GM23338 (cell line): ENCODE measurements around the gene TYW1. TPM values are rescaled to one million over a fixed set of nuclear protein-coding genes. Genes with fewer than 3 reads are reported as not detected.
"Not testable (repeated sequence)": the region's sequence is repeated elsewhere in the genome, so short reads cannot be mapped to it uniquely, and the experiment has no call there.

Experiments used
- ATAC-seq: fragments of 200-7000 bp; cut with Tn5 transposase; 3 replicates; pipeline ENCODE4 v1.9.1; 2020
- DNase-seq: peaks from one replicate; pipeline ENCODE4 v3.0.0-alpha.2; 2015; ENCODE audit warnings: low spot score
- H2AFZ ChIP-seq: fragments of 200-600 bp; sonication (generic); 2 replicates; pipeline ENCODE4 v1.8.0; 2016; ENCODE audit warnings: antibody characterized with exemption, mild to moderate bottlenecking, moderate library complexity
- H3F3A ChIP-seq: fragments of 200-600 bp; sonication (generic); replicated peaks from 2 replicates; pipeline ENCODE4 v1.8.0; 2017; ENCODE audit warnings: antibody characterized with exemption, mixed run types, low read depth
- H3K27ac ChIP-seq: fragments of 200-600 bp; sonication (generic); 2 replicates; pipeline ENCODE4 v1.6.1; 2016; ENCODE audit warnings: low read depth
- H3K27me3 ChIP-seq: fragments of 200-600 bp; sonication (generic); 2 replicates; pipeline ENCODE4 v1.8.0; 2016; ENCODE audit warnings: mild to moderate bottlenecking, mixed run types, moderate library complexity; ENCODE audit not compliant: insufficient read depth
- H3K36me3 ChIP-seq: fragments of 200-600 bp; sonication (generic); 2 replicates; pipeline ENCODE4 v1.8.0; 2016; ENCODE audit warnings: mild to moderate bottlenecking; ENCODE audit not compliant: insufficient read depth
- H3K4me1 ChIP-seq: fragments of 200-600 bp; sonication (generic); 2 replicates; pipeline ENCODE4 v1.8.0; 2016; ENCODE audit warnings: mild to moderate bottlenecking, moderate library complexity; ENCODE audit not compliant: insufficient read depth
- H3K4me2 ChIP-seq: fragments of 200-600 bp; sonication (generic); 2 replicates; pipeline ENCODE4 v1.7.1; 2017; ENCODE audit warnings: mixed run types
- H3K4me3 ChIP-seq: fragments of 200-600 bp; sonication (generic); 2 replicates; pipeline ENCODE4 v1.6.1; 2016; ENCODE audit warnings: mixed run types
- H3K79me2 ChIP-seq: fragments of 200-600 bp; sonication (generic); replicated peaks from 2 replicates; pipeline ENCODE4 v1.8.0; 2017; ENCODE audit warnings: mild to moderate bottlenecking; ENCODE audit not compliant: insufficient read depth
- H3K9me2 ChIP-seq: fragments of 200-600 bp; sonication (generic); 2 replicates; pipeline ENCODE4 v1.8.0; 2017; ENCODE audit not compliant: insufficient read depth
- H4K20me1 ChIP-seq: fragments of 200-600 bp; sonication (generic); replicated peaks from 2 replicates; pipeline ENCODE4 v1.8.0; 2017; ENCODE audit warnings: mild to moderate bottlenecking; ENCODE audit not compliant: insufficient read depth
- H3K27ac Mint-ChIP-seq: 2 replicates; pipeline ENCODE4 v1.8.0; 2020; ENCODE audit warnings: inconsistent platforms, mild to moderate bottlenecking, moderate library complexity, mixed read lengths
- H3K27me3 Mint-ChIP-seq: 3 replicates; pipeline ENCODE4 v1.8.0; 2022; ENCODE audit warnings: low read depth, mild to moderate bottlenecking, moderate library complexity, mixed read lengths, inconsistent platforms; ENCODE audit not compliant: insufficient read depth, poor library complexity
- H3K36me3 Mint-ChIP-seq: 3 replicates; pipeline ENCODE4 v1.8.0; 2021; ENCODE audit warnings: low read depth, mild to moderate bottlenecking, inconsistent platforms, moderate library complexity, mixed read lengths
- H3K4me1 Mint-ChIP-seq: 3 replicates; pipeline ENCODE4 v1.8.0; 2020; ENCODE audit warnings: mild to moderate bottlenecking, inconsistent platforms, mixed read lengths
- H3K4me3 Mint-ChIP-seq: 3 replicates; pipeline ENCODE4 v1.8.0; 2021; ENCODE audit warnings: moderate library complexity, mild to moderate bottlenecking, inconsistent platforms, mixed read lengths
- H3K9me3 Mint-ChIP-seq: 3 replicates; pipeline ENCODE4 v1.8.0; 2020; ENCODE audit warnings: moderate library complexity, mild to moderate bottlenecking, inconsistent platforms, mixed read lengths
- CREB1 ChIP-seq: fragments of 250-450 bp; sonication (Bioruptor Pico); IDR thresholded peaks from 2 replicates; pipeline ENCODE4 v1.5.0; 2020; ENCODE audit warnings: low read depth, mild to moderate bottlenecking, moderate library complexity
- EZH2 ChIP-seq: fragments of 200-600 bp; sonication (generic); IDR thresholded peaks from one replicate; pipeline ENCODE4 v1.8.0; 2017; ENCODE audit warnings: antibody characterized with exemption, mild to moderate bottlenecking, low read depth; ENCODE audit not compliant: unreplicated experiment
- JUNB ChIP-seq: IDR thresholded peaks from one replicate; pipeline ENCODE4 v1.6.1; 2016; ENCODE audit warnings: antibody characterized with exemption; ENCODE audit not compliant: unreplicated experiment
- NANOG ChIP-seq: IDR thresholded peaks from 2 replicates; pipeline ENCODE4 v1.6.1; 2016; ENCODE audit warnings: antibody characterized with exemption, borderline replicate concordance
- POLR2AphosphoS5 ChIP-seq: IDR thresholded peaks from 2 replicates; pipeline ENCODE4 v1.6.1; 2016; ENCODE audit warnings: antibody characterized with exemption, low read depth
- REST ChIP-seq: IDR thresholded peaks from one replicate; pipeline ENCODE4 v1.6.1; 2018; ENCODE audit warnings: antibody characterized with exemption; ENCODE audit not compliant: unreplicated experiment
- STAT1 ChIP-seq: IDR thresholded peaks from one replicate; pipeline ENCODE4 v1.6.1; 2016; ENCODE audit warnings: antibody characterized with exemption; ENCODE audit not compliant: unreplicated experiment
- ZNF114 ChIP-seq: fragments of 250-450 bp; sonication (Bioruptor Pico); IDR thresholded peaks from 2 replicates; pipeline ENCODE4 v1.5.0; 2020; ENCODE audit warnings: mild to moderate bottlenecking, moderate library complexity
- ZNF331 ChIP-seq: fragments of 250-450 bp; sonication (Bioruptor Pico); IDR thresholded peaks from 2 replicates; pipeline ENCODE4 v1.5.0; 2020; ENCODE audit warnings: low read depth, mild to moderate bottlenecking, moderate library complexity
- ZNF462 ChIP-seq: fragments of 250-450 bp; sonication (Bioruptor Pico); IDR thresholded peaks from 2 replicates; pipeline ENCODE4 v1.5.0; 2020; ENCODE audit warnings: mild to moderate bottlenecking, moderate library complexity
- long read RNA-seq: library from polyadenylated mRNA; unstranded; transcript quantifications from one replicate; pipeline ENCODE4 v2.0.0, GENCODE V29; 2020; ENCODE audit not compliant: unreplicated experiment
- polyA plus RNA-seq: library from polyadenylated mRNA; unstranded; fragments of >200 nt; fragmentation: Nextera tagmentation; extraction: Ambion mirVana; gene quantifications from 2 replicates; pipeline ENCODE4 v1.2.1, GENCODE V29; 2016
- total RNA-seq: library from RNA; depleted of rRNA; stranded (reverse); fragments of >200 nt; shearing (Covaris generic); gene quantifications from 2 replicates; pipeline ENCODE4 v1.2.3, GENCODE V29; 2014; rRNA removed

Gene TYW1
- 18.1 and 20.7 TPM in 2 replicates for total RNA-seq
- 13.8 and 15.2 TPM in 2 replicates for polyA plus RNA-seq
- long read RNA-seq, partial matches to known transcripts, result 4 of 7 reads
- long read RNA-seq, other reads (novel, unspliced or antisense), result 2 of 7 reads

GRCh38 chr7:66996444-66997191, at the start of gene TYW1:
Gene TYW1, plus strand, starts transcription at chr7:66996833. Its CDS starts 146 bp downstream, at chr7:66996979.
- not testable (repeated sequence) for H4K20me1 ChIP-seq, H3F3A ChIP-seq, H3K27me3 Mint-ChIP-seq, H3K4me1 ChIP-seq, H3K27me3 ChIP-seq, H3K9me3 Mint-ChIP-seq, H3K36me3 ChIP-seq, H3K4me1 Mint-ChIP-seq, H3K9me2 ChIP-seq
- H3K4me3 Mint-ChIP-seq, result peak within 1 kb of the TSS; percentile 91
- Histone ChIP-seq H3K27ac (peak within 1 kb of the TSS; percentile 89), H2AFZ (peak within 1 kb of the TSS; percentile 79), H3K79me2 (peaks cover 22% of the 10 kb centered on the region), H3K4me2 (peak within 1 kb of the TSS; percentile 95), H3K4me3 (peak within 1 kb of the TSS; percentile 95)
- TF ChIP-seq POLR2AphosphoS5 (peak; percentile 79), CREB1 (CRISPR knock-in tag) (peak; percentile 56)
- peaks cover 24% of the 10 kb centered on the region for H3K36me3 Mint-ChIP-seq
- H3K27ac Mint-ChIP-seq, result peak within 1 kb of the TSS; percentile 98
- ATAC-seq (peak; percentile 95), DNase-seq (peak; percentile 98)

- Histone ChIP-seq H3K4me1 (no peaks in the 10 kb centered on the region), H3K4me3 (no peak overlapping the region), H3K4me2 (no peak overlapping the region), H3F3A (no peaks in the 10 kb centered on the region), H3K36me3 (peaks cover 29% of the 10 kb centered on the region), H3K9me2 (no peaks in the 10 kb centered on the region), H3K79me2 (no peaks in the 10 kb centered on the region), H2AFZ (no peak overlapping the region), H4K20me1 (peaks cover 7% of the 10 kb centered on the region; the same call in 1 of the 2 replicates), H3K27me3 (no peaks in the 10 kb centered on the region), H3K27ac (no peak overlapping the region)
- H3K4me3 Mint-ChIP-seq, result no peak overlapping the region
- H3K27me3 Mint-ChIP-seq, result peaks cover 3% of the 10 kb centered on the region
- no peaks in the 10 kb centered on the region for H3K9me3 Mint-ChIP-seq
- H3K4me1 Mint-ChIP-seq, result 0 out of 3 replicates have a peak, but pooled peaks cover 5% of the 10 kb centered on the region
- ATAC-seq (no peak), DNase-seq (no peak)
- no peak overlapping the region for H3K27ac Mint-ChIP-seq
- TF ChIP-seq CREB1 (CRISPR knock-in tag) (no peak), ZNF462 (CRISPR knock-in tag) (no peak), JUNB (no peak), ZNF114 (CRISPR knock-in tag) (no peak), STAT1 (no peak), REST (no peak), EZH2 (no peak), ZNF331 (no peak), NANOG (no peak)
- peaks cover 61% of the 10 kb centered on the region for H3K36me3 Mint-ChIP-seq
Measured at GRCh38 chr7:66948480-66949109, 48.0 kb upstream of the TYW1 start.
